MCF 10A (cell line): ENCODE measurements around the gene MAPK9. TPM values are rescaled to one million over a fixed set of nuclear protein-coding genes. Genes with fewer than 3 reads are reported as not detected.

Experiments
- BruUV-seq: library from RNA; stranded (reverse); fragments of 400-500 nt; replicated peaks from 2 replicates; lab custom pipeline; 2021; lab: Mats Ljungman, UMichigan
- CTCF ChIA-PET: fragments of 300-600 bp; sonication (Branson Sonifier 250); formaldehyde crosslinking; extraction: SDS; loops from one replicate; lab custom pipeline; 2021; ENCODE audit warnings: antibody characterized with exemption, inconsistent platforms; lab: Yijun Ruan, JAX
- POLR2A ChIA-PET: fragments of 300-600, 350-650 bp; sonication (Branson Sonifier 250); formaldehyde crosslinking; extraction: SDS; loops from one replicate; lab custom pipeline; 2020; ENCODE audit warnings: antibody characterized with exemption, inconsistent platforms; lab: Yijun Ruan, JAX
- DNase-seq: peaks from one replicate; pipeline ENCODE4 v3.0.0-alpha.2; 2018; ENCODE audit not compliant: unreplicated experiment
- H3K27ac Mint-ChIP-seq: one replicate; pipeline ENCODE4 v1.8.0; 2022; ENCODE audit warnings: mild to moderate bottlenecking, low read depth, mixed read lengths; ENCODE audit not compliant: unreplicated experiment
- H3K27me3 Mint-ChIP-seq: one replicate; pipeline ENCODE4 v1.8.0; 2022; ENCODE audit warnings: mixed read lengths; ENCODE audit not compliant: insufficient read depth, unreplicated experiment
- H3K36me3 Mint-ChIP-seq: one replicate; pipeline ENCODE4 v1.8.0; 2022; ENCODE audit warnings: mild to moderate bottlenecking, moderate library complexity, mixed read lengths; ENCODE audit not compliant: insufficient read depth, unreplicated experiment
- H3K4me1 Mint-ChIP-seq: one replicate; pipeline ENCODE4 v1.8.0; 2022; ENCODE audit warnings: mixed read lengths; ENCODE audit not compliant: insufficient read depth, unreplicated experiment
- H3K4me3 Mint-ChIP-seq: one replicate; pipeline ENCODE4 v1.8.0; 2022; ENCODE audit warnings: mild to moderate bottlenecking, moderate library complexity, mixed read lengths; ENCODE audit not compliant: unreplicated experiment
- H3K9me3 Mint-ChIP-seq: one replicate; pipeline ENCODE4 v1.8.0; 2022; ENCODE audit warnings: mixed read lengths; ENCODE audit not compliant: unreplicated experiment
- CTCF ChIP-seq: fragments of 200-600 bp; IDR thresholded peaks from one replicate; pipeline ENCODE4 v1.8.0; 2022; ENCODE audit warnings: antibody characterized with exemption, mild to moderate bottlenecking; ENCODE audit not compliant: unreplicated experiment
- intact Hi-C: fragments of 100-400 bp; cut with micrococcal nuclease; formaldehyde crosslinking; loops from 2 replicates; pipeline ENCODE4 v1.14.1; 2022
- total RNA-seq: library from RNA; stranded (reverse); gene quantifications from 2 replicates; pipeline ENCODE4 v1.2.3, GENCODE V29; 2022

Gene MAPK9
- total RNA-seq, 1 experiment from 2014 or later: 64.0 TPM

- Mint-ChIP-seq H3K4me1 (no peaks in the 10 kb centered on the region), H3K27me3 (no peaks in the 10 kb centered on the region), H3K4me3 (no peak overlapping the region), H3K27ac (no peak overlapping the region), H3K36me3 (peaks cover 85% of the 10 kb centered on the region), H3K9me3 (peaks cover 62% of the 10 kb centered on the region)
- BruUV-seq: no TSS peak
- no peak for DNase-seq
- intact Hi-C loops: no loop called here
- ChIA-PET POLR2A (no interaction called here), CTCF (no interaction called here)
- TF ChIP-seq CTCF: no peak
These were observed 40.7 kb downstream of the MAPK9 start for GRCh38 chr5:180251141-180251540.

DNA sequence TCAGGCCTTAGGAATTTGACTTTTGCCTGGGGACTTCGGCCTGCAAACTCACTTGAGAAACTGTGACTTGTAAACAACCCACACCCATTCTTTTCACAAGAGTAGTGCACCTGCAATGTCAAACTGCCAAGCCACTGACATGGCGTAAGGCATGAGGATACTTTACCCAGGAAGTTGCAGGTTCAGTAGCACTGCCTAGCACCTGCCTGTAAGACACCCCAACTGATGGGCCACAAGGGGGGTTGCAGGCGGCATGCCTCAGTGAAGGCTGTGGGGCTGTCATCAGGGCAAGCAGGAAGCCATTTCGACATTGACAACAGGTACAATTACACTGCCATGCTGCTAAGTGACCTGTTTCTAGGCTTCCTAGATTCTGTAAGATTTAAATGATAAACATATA is 41.6 kb downstream of the MAPK9 start:
- intact Hi-C loops: no loop called here
- no peak for DNase-seq
- BruUV-seq: no TSS peak
- Mint-ChIP-seq H3K27me3 (no peaks in the 10 kb centered on the region), H3K9me3 (peaks cover 60% of the 10 kb centered on the region), H3K27ac (no peak overlapping the region), H3K36me3 (peaks cover 87% of the 10 kb centered on the region), H3K4me3 (no peak overlapping the region), H3K4me1 (no peaks in the 10 kb centered on the region)
- TF ChIP-seq CTCF: no peak
- ChIA-PET POLR2A (no interaction called here), CTCF (no interaction called here)

- no peak for TF ChIP-seq CTCF
- Mint-ChIP-seq H3K4me1 (no peaks in the 10 kb centered on the region), H3K27ac (no peak overlapping the region), H3K27me3 (no peaks in the 10 kb centered on the region), H3K36me3 (peaks cover 92% of the 10 kb centered on the region), H3K4me3 (no peak overlapping the region), H3K9me3 (peaks cover 36% of the 10 kb centered on the region)
- DNase-seq: no peak
- ChIA-PET CTCF (no interaction called here), POLR2A (no interaction called here)
- intact Hi-C loops: no loop called here
- no TSS peak for BruUV-seq
These were observed 50.3 kb downstream of the MAPK9 start for GRCh38 chr5:180241600-180241999.

GRCh38 chr5:180238631-180239030 is 53.3 kb downstream of the MAPK9 start:
- CTCF ChIA-PET: no interaction called here
- H3K9me3 Mint-ChIP-seq: peaks cover 11% of the 10 kb centered on the region
- no peaks in the 10 kb centered on the region for H3K4me1 Mint-ChIP-seq
- H3K27me3 Mint-ChIP-seq: no peaks in the 10 kb centered on the region
- no peak for TF ChIP-seq CTCF
- POLR2A ChIA-PET: interaction anchor here (0.6 kb wide), 1 partner anchor 18 kb away, joined by 3 read pairs; no protein-coding TSS in a partner anchor
- no peak overlapping the region for H3K4me3 Mint-ChIP-seq
- no peak for DNase-seq
- no peak overlapping the region for H3K27ac Mint-ChIP-seq
- intact Hi-C loops: no loop called here
- peaks cover 95% of the 10 kb centered on the region for H3K36me3 Mint-ChIP-seq
- no TSS peak for BruUV-seq
